GM18868 (cell line): ENCODE results near the gene PDE9A.

Experiments
- ATAC-seq: cut with Tn5 transposase; IDR thresholded peaks from one replicate; pipeline ENCODE4 v1.9.1; 2021; ENCODE audit warnings: mild to moderate bottlenecking, moderate library complexity; ENCODE audit not compliant: unreplicated experiment

PDE9A gene

DNA sequence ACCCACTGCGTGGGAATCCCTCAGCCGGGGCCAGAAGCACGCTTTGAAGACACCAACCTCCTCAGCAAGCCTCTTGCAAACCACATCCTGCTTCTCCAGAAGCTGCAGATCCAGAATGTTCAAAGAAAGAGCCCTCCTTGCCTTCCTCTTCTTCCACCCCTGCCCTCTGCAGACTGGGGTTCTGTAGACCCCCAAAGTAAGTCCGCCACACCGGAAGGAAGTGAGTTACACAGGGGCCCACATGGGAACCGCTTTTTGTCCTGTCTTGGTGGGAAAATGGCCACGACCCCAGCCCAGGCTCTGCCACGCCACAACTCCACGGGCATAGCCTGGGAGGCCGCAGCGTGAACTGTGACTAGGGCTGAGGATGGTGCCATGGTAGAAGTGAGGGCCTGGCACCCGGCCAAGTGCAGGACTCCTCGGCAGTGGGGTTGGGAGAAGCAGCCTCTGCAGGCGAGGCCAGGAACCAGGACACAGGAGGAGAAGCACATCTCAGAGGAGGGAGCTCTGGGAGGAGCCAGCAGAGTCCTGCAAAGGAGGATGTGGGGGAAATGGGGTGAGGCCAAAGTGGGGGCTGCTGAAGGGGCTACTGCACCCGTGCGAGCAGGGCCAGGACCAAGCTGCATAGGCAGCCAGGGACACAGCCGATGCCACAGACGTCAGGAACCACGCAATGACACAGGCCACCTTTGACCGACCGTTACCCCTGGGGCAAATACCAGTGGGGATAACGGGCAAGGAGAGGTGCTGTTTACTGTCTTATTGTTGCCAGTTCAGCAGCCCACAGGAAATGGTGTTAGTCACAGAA is 30.9 kb downstream of the PDE9A start:
- ATAC-seq, result no peak

DNA sequence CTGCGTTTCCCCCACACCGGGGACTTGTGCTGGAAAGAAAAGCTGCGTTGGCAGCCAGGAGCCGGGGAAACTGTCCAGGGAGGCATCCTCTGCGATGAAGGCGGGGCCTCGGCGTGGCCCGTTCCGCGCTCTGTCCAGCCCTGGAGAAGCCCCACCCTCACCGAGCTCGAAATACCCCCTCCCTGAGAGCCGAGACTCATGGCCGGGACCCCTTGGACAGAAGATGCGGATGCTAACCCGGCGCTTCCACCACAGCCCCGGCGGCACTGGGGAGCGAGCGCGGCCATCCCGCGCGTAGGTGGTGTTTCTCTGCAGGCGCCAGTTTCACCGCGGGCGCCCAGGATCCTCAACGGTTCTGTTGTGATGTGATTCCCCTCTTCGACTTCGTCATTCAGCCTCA is 31.6 kb downstream of the PDE9A start:
- ATAC-seq, result no peak

- no peak for ATAC-seq
Observed at GRCh38 chr21:42685954-42686500, 32.6 kb downstream of the PDE9A start.

DNA sequence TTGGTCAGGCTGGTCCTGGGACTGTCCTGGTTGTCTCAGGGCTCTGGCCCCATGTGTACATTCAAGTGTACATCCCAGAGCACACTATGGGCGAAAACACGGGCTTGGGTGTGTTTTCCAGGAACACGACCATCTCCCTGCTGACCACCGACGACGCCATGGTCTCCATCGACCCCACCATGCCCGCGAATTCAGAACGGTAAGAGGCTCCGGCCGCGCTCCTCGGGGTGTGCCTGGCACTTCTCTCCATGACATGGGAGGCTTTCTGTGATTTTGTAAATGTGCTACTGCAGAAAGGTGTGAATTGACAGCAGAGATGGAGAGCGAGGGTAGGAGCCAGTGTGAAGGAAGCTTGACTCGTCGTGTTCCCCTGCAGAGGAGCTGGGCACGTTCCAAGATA is 34.4 kb downstream of the PDE9A start:
- no peak for ATAC-seq

- ATAC-seq, result no peak
Observed at GRCh38 chr21:42688226-42688840, 34.9 kb downstream of the PDE9A start.

- ATAC-seq, result no peak
Observed at GRCh38 chr21:42688841-42689371, 35.5 kb downstream of the PDE9A start.

GRCh38 chr21:42690586-42690985 is 37.2 kb downstream of the PDE9A start:
- no peak for ATAC-seq

- no peak for ATAC-seq
Observed at GRCh38 chr21:42691901-42692559, 38.6 kb downstream of the PDE9A start.

GRCh38 chr21:42692688-42693087 is 39.3 kb downstream of the PDE9A start:
- ATAC-seq, result no peak

DNA sequence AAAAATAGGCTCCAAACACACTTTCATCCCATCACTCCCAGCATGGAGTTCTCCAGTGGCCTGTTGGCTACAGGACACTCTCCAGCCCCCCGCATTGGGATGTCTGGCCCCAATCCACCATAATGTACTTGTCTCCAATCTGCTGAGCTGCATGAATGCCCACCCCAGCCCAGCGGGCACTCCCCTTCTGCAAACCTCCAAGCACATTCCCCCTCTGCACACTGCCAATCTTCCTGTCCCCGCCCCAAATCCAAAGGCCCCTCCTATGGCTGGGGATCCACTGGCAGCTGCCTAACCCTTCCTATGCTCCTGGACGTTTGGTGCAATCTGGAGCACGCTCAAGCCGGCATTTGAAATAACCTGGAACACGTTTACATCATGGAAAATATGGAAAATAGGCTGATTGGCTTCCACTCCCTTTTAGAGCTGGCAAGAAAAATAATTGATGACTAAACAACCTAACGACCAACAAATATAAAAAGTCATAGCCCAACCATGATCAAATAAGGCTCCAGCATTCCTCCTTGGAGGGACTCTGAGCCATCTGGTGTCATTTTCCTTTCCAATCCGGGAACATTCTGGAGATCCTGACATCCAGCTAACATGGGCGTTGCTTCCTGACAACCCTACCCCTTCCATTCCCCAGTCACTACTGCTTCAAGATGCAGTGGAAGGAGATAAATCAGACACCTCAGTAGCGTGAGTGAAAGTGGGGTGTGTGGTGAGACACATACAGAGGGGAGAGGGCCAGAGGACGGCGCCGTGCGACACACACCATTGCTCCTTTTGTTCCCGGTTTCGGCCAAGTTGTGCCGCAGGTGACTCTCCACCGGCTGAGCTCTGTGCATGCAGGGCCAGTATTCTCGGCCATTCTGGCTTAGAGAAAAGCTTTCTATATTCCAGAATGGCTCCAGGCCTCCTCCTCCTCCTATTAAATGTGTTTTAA is 41.6 kb downstream of the PDE9A start:
- no peak for ATAC-seq

DNA sequence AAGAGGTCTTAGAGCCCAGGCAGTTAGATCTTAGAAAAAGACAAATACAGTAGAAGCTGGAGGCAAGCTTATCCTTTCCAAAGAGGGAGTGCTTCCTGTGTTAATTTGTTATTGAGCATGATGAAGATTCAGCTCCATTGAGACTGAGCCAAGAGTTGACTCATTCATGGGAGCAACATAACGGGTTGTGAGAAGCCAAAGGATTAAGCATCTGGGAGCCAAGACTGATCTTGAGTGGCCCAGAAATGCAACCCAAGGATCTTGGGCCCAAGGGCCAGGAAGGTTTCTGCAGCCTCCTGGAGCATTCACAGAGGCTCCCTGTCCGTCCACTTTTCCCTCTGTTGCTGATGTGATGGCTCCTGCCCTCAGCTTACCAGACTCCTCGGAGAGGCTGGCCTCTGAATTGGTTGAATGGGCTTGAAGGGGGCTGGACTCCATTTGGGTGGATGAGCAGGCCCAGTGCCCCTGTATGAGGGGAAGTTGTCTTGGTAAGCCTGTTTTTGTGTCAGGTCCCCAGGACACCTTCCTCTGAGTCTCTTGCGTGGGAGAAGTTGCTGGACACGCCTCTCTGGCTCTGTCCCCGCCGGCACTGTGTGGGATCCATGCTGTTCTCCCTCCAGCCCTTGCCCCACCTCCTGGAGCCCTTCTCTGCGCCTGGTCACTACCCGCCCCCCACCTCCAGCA is 42.4 kb downstream of the PDE9A start:
- no peak for ATAC-seq

DNA sequence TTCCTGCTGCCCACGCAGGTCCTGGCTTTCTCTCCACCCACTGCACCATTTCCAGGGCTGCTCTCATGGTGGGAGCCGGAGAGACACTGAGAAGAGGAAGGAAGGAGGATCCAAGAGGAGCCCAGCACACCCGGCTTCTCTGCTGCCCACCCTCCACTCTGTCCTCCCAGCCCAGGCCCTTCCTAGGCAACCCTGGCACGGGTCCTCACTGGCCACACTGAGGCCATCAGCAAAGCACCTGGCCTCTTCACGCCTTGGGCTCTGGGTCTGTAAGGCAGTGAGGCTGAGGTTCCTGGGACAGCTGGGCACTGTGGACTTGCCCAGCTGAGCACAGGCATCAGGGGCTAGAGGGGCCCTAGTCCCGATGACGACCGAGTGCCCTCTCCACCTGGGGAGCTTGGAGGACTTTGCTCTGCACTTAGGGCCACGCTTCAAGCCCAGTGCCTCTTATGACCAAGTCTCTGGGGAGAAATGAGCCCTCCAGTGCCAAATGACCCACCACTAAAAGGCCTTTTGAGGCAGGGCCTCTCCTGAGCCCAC is 43.1 kb downstream of the PDE9A start:
- no peak for ATAC-seq

- ATAC-seq, result no peak
Observed at GRCh38 chr21:42698733-42699132, 45.3 kb downstream of the PDE9A start.

DNA sequence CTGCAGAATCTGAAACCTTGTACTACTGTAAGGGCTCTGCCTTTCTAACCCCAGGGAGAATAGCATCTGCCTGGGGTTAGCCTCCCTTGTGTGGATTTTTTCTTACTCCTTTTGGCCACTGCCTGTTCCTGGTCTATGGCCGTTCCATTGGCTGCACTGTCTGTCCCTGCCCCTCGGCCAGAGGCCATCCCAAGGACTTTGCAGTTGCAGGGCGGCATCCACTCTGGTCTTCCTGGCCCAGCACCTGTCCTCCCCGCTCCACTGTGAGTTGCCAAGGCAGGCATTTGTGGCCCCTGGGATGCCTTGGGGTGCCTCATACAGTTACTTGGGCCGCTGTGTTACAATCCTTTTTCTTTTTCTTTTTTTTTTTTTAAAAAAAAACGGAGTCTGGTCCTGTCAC is 45.8 kb downstream of the PDE9A start:
- ATAC-seq, result no peak

DNA sequence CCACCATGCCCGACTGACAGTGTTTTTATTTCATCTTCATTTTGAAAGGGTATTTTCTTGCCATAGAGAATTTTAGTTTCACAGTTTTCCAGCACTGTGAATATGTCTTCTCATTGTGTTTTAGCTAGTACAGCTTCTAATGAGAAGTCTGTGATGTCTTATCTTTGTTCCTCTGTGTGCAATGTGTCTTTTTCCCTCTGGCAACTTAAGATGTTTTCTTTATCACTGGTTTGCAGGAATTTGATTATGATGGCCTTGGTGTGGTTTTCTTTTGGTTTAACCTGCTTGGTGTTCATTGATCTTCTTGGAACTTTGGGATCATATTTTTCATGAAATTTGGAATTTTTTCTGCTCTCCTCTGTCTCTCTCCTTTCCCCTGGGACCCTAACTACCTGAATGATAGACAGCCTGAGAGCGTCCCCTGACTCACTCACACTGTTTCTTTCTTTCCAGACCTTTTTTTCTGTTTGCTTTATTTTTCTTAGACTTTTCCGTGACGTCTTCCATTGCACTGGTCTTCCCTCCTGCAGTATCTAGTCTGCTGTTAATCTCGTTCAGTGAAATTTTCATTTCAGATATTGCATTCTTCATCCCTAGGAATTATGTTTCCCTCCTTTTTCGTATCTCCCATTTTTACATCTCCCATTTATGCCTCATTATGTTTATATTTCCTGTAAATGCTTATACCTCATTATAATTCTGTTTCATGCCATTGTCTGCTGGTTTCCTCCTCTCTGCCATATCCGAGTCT is 48.5 kb downstream of the PDE9A start:
- no peak for ATAC-seq

GRCh38 chr21:42702720-42703119 is 49.3 kb downstream of the PDE9A start:
- ATAC-seq, result no peak

- no peak for ATAC-seq
Observed at GRCh38 chr21:42703136-42703908, 49.9 kb downstream of the PDE9A start.

GRCh38 chr21:42703965-42704364 is 50.5 kb downstream of the PDE9A start:
- ATAC-seq, result no peak
